ENCODE data around the gene PPP1R13B.
A peak's percentile ranks its signal among the peaks of the same experiment; 100 is the strongest.

PPP1R13B gene

DNA sequence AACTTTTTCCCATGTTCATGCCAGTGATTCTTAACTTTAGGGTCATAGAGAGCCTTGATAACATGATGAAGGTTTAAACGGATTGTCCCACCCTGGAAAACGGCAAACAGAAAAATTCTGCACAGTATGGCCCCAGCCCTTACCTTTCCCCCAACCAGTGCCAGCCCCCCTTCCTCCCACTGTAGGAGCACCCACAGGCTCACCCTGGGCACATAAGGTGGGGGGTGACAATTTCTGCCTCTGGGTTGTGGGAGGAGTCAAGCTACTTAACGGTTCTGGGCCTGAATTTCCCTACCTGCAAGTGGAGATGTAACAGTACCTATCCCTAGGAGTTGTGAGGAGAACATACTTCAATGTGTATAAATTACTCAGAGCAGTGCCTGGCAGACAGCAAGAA is 150.2 kb downstream of the PPP1R13B start:
- TF ChIP-seq ZNF274 (IDR thresholded peaks at IDR 0.05; ENCODE audit: low read depth, low read length), result no peak
- H3K4me3 ChIP-seq (ENCODE audit: low read length), result no peak overlapping the region

- TF ChIP-seq ZNF274 (IDR thresholded peaks at IDR 0.05; ENCODE audit: low read depth, low read length), result no peak
Measured at GRCh38 chr14:103696466-103697071, 150.8 kb downstream of the PPP1R13B start.

GRCh38 chr14:103696070-103696402 is 151.3 kb downstream of the PPP1R13B start:
- TF ChIP-seq ZNF274 (IDR thresholded peaks at IDR 0.05; ENCODE audit: low read depth, low read length), result no peak
- H3K4me3 ChIP-seq (ENCODE audit: low read length), result no peak overlapping the region

More at GRCh38 chr14:103696466-103697071, 150.8 kb downstream of the PPP1R13B start:
- H3K4me3 ChIP-seq (ENCODE audit: low read length), result no peak overlapping the region

DNA sequence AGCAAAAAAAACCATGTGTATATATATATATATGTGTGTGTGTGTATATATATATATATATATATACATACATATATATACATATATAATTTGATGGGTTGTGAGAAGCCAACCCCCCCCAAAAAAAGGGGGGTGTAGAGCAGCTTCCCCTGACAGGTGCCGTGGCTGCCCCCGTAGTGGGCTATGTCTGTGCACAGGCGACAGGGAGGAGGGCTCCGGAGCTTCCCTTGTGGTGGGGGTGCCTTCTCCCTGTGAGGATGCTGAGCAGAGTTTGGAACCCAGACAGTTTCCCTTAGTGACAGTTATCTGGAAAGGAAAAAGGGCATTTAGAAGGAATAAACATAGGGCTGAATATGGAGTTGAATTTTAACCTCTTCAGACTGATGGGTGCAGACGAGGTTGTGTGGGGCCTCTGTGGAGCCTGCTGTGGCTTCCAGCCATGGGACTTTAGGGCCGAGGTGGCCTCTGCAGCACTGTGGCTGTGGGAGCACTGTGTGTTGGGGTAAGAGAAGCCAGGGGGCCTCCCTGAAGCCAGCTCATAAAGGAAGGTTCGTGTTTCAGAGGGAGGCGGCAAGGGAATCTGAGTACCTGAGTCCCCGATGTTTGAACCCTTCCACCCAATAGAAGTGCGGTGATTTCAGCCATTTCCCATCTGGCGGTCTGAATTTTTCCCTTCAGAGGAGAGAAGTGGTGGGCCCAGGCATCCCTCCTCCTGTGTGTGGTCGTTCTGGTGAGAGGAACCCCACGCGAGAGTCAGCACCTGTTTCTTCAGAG is 151.9 kb downstream of the PPP1R13B start:
- TF ChIP-seq ZNF274 (IDR thresholded peaks at IDR 0.05; ENCODE audit: low read depth, low read length), result no peak
- H3K4me3 ChIP-seq (ENCODE audit: low read length), result no peak overlapping the region

DNA sequence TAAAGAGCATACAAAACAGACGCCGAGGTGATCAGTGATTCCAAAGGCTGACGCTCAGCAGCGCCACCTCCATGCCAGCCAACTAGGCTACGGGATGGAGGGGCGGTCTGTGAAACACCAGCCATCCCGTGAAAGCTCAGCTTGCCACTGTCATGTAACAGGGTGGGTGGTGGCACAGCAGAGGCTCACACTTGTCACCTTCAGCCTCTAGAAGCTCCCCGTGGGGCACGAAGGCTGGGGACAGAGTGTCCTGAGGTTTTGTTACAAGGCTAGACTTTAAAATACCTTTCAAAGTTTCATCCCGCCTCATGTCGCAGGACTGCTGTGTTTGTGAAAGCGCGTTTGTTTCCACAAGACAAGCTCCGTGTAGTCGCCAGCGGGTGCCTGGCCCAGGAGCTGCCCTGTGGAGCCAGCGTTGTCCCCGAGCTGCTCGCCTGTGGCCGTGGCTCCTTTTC is 152.8 kb downstream of the PPP1R13B start:
- no peak for TF ChIP-seq ZNF274 (IDR thresholded peaks at IDR 0.05; ENCODE audit: low read depth, low read length)
- H3K4me3 ChIP-seq (ENCODE audit: low read length), result no peak overlapping the region

DNA sequence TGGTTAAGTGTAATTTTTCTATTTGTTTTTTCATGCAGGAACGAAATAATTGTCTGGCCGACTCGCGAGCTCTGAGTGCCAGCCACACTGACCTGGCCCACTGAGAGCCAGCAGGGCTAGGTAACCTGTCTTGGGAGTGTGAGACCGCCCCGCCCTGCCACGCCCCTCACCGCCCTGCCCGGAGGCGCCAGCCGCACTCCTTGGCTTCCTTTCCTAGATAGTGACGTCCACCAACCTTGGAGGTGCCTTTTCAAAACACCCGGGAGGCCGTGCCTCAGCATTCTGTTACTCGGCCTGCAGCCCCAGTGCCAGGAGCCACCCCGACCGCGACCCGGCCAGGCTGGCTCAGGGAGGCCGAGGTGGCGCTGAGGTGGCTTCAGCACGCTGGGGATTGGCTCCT is 153.9 kb downstream of the PPP1R13B start:
- no peak overlapping the region for H3K4me3 ChIP-seq (ENCODE audit: low read length)
- TF ChIP-seq ZNF274 (IDR thresholded peaks at IDR 0.05; ENCODE audit: low read depth, low read length), result no peak

GRCh38 chr14:103692871-103693270 is 154.5 kb downstream of the PPP1R13B start:
- no peak for TF ChIP-seq ZNF274 (IDR thresholded peaks at IDR 0.05; ENCODE audit: low read depth, low read length)
- H3K4me3 ChIP-seq (ENCODE audit: low read length), result no peak overlapping the region

DNA sequence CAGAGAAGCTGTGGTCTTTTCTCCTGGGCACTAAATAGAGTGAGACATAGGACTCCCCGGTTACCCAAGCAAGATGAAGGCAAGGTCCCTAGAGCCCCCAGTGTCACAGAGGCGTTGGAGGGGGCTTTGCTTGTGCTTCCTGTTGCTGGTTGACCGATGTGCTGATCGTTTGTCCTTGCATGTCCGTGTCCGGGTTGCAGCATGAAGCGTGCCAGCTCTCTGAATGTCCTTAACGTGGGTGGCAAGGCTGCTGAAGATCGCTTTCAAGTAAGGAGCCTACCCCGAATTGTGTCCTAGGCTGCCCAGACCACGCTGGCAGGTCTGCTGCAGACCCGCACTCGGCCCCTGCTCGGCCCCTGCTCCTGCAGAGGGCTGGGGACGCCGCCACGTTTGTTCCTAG is 155.2 kb downstream of the PPP1R13B start:
- TF ChIP-seq ZNF274 (IDR thresholded peaks at IDR 0.05; ENCODE audit: low read depth, low read length), result no peak

GRCh38 chr14:103691655-103692054 is 155.7 kb downstream of the PPP1R13B start:
- peak overlapping the region; percentile 20; the same call in 1 of the 2 replicates for H3K4me3 ChIP-seq (ENCODE audit: low read length)

More for the DNA sequence above, 155.2 kb downstream of the PPP1R13B start:
- H3K4me3 ChIP-seq (ENCODE audit: low read length), result no peak overlapping the region; the same call in 1 of the 2 replicates

DNA sequence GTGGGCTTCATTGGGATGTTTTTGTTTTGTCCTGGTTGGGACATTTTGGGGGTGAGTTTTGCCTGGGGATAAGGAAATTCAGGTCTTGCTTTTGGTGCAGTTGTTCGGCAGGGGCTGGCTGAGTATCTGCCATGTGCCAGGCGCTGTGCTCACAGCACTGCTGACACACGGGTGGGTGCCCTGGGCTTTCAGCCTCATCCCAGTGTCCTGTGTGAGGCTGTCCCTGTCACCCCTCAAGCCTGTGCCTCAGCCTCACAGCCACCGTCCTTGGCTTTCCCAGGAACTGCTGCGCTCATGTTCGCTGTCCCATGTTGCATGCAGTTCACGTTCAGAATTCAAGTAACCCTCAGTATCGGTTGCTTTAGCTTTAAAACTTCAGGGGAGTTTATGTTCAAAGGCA is 157.0 kb downstream of the PPP1R13B start:
- no peak overlapping the region; the same call in 1 of the 2 replicates for H3K4me3 ChIP-seq (ENCODE audit: low read length)
- TF ChIP-seq ZNF274 (IDR thresholded peaks at IDR 0.05; ENCODE audit: low read depth, low read length), result no peak

GRCh38 chr14:103688906-103689902 is 158.2 kb downstream of the PPP1R13B start:
- H3K4me3 ChIP-seq (ENCODE audit: low read length), result peak overlapping the region; percentile 9; the same call in 1 of the 2 replicates
- no peak for TF ChIP-seq ZNF274 (IDR thresholded peaks at IDR 0.05; ENCODE audit: low read depth, low read length)

- no peak overlapping the region for H3K4me3 ChIP-seq (ENCODE audit: low read length)
- TF ChIP-seq ZNF274 (IDR thresholded peaks at IDR 0.05; ENCODE audit: low read depth, low read length), result no peak
Measured at GRCh38 chr14:103688441-103688840, 158.9 kb downstream of the PPP1R13B start.

DNA sequence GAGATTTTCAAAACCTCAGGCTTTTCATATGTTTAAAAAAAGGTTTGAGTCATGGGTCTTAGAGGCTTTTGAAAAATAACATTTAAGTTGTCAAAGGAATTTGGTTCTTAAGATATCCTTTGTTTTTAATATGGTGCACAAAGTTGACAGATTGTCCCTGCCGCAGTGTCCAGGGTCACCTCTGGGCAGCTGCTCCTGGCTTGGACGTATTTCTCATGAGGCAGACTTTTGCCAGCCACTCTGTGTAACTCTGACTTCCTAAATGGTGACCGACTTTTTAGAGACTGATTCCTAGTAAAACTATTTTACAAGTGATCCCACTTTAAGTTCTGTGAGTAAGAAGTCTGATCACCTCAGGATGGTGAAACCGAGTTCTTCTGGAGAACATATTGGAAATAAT is 159.7 kb downstream of the PPP1R13B start:
- TF ChIP-seq ZNF274 (IDR thresholded peaks at IDR 0.05; ENCODE audit: low read depth, low read length), result no peak

GRCh38 chr14:103686831-103687485 is 160.4 kb downstream of the PPP1R13B start:
- no peak for TF ChIP-seq ZNF274 (IDR thresholded peaks at IDR 0.05; ENCODE audit: low read depth, low read length)
- H3K4me3 ChIP-seq (ENCODE audit: low read length), result no peak overlapping the region

More for the DNA sequence above, 159.7 kb downstream of the PPP1R13B start:
- H3K4me3 ChIP-seq (ENCODE audit: low read length), result no peak overlapping the region
